Activated CD8-positive, alpha-beta memory T cell treated with anti-CD3 and anti-CD28 coated beads for 36 hours (primary cell): Measurements from ENCODE around the gene CADM4. TPM values are rescaled to one million over a fixed set of nuclear protein-coding genes. Genes with fewer than 3 reads are reported as not detected.
"Not testable (repeated sequence)": the region's sequence is repeated elsewhere in the genome, so short reads cannot be mapped to it uniquely, and the experiment has no call there.

Source experiments
- CTCF ChIA-PET: fragments of 350-600 bp; sonication (Branson Sonifier 250); formaldehyde crosslinking; loops from one replicate; lab custom pipeline; 2021; ENCODE audit warnings: antibody characterized with exemption; lab: Charles Lee
- POLR2A ChIA-PET: fragments of 350-600 bp; sonication (Branson Sonifier 250); formaldehyde crosslinking; loops from one replicate; lab custom pipeline; 2021; ENCODE audit warnings: antibody characterized with exemption; lab: Charles Lee
- total RNA-seq, 2 experiments: library from RNA; stranded (reverse); gene quantifications; one replicate each; pipeline ENCODE4 v1.2.3, GENCODE V29; 2021

The CADM4 gene
- total RNA-seq, 2 experiments from 2014 or later: 0.17 to 0.48 TPM

DNA sequence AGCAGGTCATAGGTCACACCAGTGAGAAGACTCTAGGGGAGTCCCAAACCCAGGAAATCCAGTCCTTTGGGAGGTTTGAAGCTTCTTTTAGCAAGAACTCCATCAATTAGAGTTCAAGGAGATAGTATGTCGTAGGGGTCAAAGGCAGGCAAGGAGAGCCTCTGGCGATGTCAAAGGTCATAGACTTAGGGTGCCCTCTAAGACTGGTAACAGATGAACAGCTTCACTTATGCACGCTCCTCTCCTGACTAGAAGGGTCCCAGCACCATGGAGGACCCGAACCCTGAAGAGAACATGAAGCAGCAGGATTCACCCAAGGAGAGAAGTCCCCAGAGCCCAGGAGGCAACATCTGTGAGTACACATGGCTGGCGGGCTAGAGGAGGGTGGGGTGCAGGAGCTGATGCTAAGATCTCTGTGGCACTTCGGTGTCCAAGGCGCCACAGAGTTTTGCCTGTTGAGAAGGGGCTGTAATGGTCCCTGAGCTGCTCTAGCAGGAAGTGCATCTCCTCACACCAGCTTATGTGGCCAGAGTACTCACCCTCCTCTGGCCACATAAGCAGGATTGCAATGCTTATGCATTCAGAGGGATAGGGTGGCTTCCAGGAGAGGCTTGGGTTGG, 42.7 kb downstream of the CADM4 start:
- POLR2A ChIA-PET: interaction anchor here (1.2 to 1.5 kb wide), 3 partner anchors 21 to 185 kb away, joined by 3 to 7 read pairs (median 5); partner anchors contain the start of gene XRCC1

DNA sequence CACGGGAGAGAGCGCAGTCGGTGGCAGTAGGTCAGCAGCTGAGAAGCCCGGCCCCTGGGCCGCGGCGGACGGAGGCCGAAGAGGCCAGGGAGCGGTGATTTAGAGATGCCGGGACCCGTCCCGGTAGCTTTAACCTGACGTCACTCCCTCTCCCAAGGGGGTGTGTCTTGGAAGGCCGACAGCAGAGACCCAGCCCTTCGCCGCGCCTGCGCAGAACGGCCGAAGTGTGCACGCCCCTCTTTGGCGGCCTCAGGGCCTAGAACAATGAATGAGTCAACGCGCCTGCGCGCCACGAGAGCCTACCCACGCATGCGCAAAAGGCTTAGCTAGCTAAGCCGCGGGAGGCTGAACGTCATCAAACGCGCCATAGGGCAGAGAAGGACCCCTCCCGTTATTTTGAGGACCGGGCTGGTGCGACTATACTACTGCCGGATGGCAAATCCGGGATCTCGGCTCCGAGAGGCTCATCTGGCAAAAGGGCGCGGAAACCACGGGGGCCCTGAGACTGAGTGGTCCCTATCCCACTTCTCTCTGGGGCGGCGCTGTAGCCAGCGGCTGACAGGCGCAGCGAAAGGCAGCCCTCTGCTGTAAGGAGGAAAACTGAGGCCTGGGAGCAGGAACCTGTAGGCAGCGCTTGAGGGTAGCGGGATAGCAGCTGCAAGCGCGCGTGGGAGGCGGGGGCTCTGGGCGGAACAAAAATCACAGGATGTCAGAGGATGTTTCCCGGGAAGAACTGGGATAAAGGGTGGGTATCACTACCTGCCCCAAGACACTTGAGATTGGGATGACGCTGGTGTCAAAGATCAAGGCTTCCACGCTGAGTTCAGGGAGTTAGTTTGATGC, 43.4 kb downstream of the CADM4 start, which contains the start of the genes IRGQ and ZNF576:
Gene IRGQ, minus strand, starts transcription at position 136 of the 843 bp plus-strand sequence. CDS start 796 bp downstream, outside the sequence.
Gene ZNF576, plus strand, starts transcription at position 597 of the 843 bp plus-strand sequence. CDS start 514 bp downstream, outside the sequence.
- POLR2A ChIA-PET: interaction anchor here (0.5 to 3.6 kb wide), 9 partner anchors 15 to 185 kb away, joined by 3 to 18 read pairs (median 5); partner anchors contain the start of genes CADM4, PHLDB3, PINLYP and XRCC1
- CTCF ChIA-PET: interaction anchor here (0.7 to 4.0 kb wide), 11 partner anchors 13 to 149 kb away, joined by 3 to 22 read pairs (median 5); partner anchors contain the start of gene PHLDB3

More for the DNA sequence above, 42.7 kb downstream of the CADM4 start:
- CTCF ChIA-PET: interaction anchor here (1.2 to 4.0 kb wide), 5 partner anchors 14 to 71 kb away, joined by 3 to 22 read pairs (median 17); no protein-coding TSS in a partner anchor

DNA sequence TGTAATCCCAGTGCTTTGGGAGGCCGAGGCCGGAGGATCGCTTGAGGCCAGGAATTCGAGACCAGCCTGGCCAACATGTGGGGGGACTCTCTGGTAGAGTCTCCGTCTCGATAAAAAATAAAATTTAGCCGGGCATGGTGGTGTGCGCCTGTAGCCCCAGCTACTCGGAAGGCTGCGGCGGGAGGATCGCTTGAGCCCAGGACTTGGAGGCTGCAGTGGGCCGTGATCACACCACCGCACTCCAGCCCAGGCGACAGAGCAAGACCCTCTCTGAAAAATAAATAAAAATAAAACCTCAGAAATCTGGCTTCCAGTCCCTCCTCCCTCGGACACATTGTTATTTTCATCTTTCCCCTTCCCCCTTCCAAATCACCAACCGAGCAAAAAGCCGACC, 44.0 kb downstream of the CADM4 start:
- ChIA-PET POLR2A (interaction anchor here (0.6 to 3.6 kb wide), 8 partner anchors 14 to 186 kb away, joined by 3 to 18 read pairs (median 5); partner anchors contain the start of genes PHLDB3, PINLYP, XRCC1 and ZNF428), CTCF (interaction anchor here (0.7 to 4.0 kb wide), 12 partner anchors 13 to 162 kb away, joined by 3 to 22 read pairs (median 7); partner anchors contain the start of gene PHLDB3)

DNA sequence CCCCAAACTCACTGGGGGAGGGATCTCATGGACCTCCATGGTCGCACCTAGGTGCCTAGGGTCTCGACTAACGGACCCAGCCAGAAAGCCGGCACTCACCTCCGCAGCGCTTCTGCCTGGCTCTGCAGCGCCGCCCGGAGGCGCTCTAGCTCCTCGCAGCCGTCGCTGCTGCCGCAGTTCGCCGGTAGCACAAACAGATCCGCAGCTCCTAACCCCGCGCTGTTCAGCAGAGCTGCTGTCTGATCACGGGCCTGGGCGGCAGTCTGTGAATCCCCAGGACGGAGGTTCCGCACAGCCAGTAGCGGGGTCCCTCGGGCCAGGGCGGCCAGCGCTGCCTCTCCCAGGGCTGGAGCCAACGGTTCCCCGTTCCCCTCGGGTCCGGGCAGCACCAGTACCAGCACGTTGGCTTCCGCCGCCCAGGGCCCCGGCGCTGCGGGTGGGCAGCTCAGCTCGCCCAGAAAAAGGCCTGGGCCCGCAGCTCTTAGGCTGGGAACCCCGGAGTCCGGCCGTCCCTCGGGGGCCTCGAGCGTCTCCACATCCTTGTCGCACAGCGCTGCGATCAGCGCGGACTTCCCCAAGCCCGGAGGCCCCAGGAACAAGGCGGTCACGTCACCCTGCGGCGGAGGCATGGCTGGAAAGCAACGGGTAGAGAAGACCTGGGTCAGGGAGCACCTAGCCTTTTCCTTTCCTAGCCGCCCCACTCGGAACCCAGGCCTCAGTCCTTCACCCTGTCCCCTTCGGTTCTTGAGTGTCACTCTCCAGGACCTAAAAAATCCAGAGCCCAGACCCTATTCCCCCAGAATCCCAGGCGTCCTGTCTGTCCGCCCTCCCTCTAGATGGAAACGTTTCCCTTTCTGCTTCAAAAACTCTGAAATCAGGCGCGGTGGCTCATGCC, 44.7 kb downstream of the CADM4 start:
- ChIA-PET CTCF (interaction anchor here (0.5 to 4.0 kb wide), 32 partner anchors 9 to 168 kb away, joined by 3 to 27 read pairs (median 4); partner anchors contain the start of genes PHLDB3, PINLYP, XRCC1 and ZNF575), POLR2A (interaction anchor here (0.6 to 3.6 kb wide), 11 partner anchors 13 to 156 kb away, joined by 3 to 18 read pairs (median 5); partner anchors contain the start of genes PHLDB3, PINLYP and XRCC1)

DNA sequence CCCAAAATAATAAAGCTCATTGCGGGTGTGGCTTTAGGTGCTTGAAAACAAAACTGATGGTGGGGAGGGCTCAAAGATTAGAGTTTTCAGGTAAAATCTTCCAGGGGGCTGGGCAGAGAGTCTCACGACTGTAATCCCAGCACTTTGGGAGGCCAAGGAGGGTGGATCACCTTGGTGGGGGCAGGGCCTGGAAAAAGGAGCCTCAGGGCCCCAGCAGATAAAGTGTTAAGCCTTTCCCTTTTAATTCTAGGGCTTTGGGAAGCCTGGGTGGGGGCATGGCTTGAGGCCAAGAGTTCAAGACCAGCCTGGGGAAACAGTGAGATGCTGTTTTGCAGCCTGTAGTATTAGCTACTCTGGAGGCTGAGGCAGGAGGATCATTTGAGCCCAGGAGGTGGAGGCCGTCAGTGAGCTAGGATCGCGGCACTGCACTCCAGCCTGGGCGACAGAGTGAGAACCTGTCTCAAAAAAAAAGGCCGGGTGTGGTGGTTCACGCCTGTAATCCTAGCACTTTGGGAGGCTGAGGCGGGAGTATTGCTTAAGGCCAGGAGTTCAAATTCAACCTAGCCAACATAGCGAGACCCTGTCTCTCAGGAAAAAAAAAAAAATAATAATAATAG, 45.5 kb downstream of the CADM4 start:
- ChIA-PET CTCF (interaction anchor here (0.5 to 4.0 kb wide), 29 partner anchors 9 to 168 kb away, joined by 3 to 27 read pairs (median 5); partner anchors contain the start of genes PHLDB3, PINLYP, XRCC1 and ZNF575), POLR2A (interaction anchor here (0.6 to 3.6 kb wide), 9 partner anchors 13 to 147 kb away, joined by 3 to 18 read pairs (median 5); partner anchors contain the start of gene PHLDB3)

DNA sequence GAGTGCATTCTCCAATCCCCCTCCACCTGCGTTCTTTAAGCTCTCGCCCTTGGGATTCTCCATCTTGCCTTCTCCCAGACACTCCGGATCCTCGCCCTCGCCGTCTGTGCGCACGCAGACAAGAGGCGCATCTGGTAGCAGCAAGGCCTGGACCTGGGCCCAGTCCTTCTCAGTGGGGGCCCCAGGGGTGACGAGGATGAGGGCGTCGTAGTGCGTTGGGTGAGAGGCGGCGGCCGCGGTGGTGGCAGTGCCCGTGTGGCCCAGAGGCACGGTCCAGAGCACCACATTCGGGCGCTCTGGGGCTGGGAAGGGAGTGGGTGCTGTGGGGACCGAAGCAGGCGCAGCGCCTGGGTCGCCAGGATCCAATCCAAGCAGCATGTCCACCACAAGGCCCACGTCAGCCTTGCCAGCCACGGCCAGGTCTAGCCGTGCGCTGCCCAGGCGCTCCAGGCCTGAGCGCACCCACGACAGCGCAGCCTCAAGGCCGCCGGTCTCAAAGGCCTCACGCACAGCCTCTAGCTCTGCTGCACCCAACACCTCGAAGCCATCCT, 46.8 kb downstream of the CADM4 start:
- POLR2A ChIA-PET: interaction anchor here (3.6 kb wide), 1 partner anchor 11 kb away, joined by 18 read pairs; no protein-coding TSS in a partner anchor

DNA sequence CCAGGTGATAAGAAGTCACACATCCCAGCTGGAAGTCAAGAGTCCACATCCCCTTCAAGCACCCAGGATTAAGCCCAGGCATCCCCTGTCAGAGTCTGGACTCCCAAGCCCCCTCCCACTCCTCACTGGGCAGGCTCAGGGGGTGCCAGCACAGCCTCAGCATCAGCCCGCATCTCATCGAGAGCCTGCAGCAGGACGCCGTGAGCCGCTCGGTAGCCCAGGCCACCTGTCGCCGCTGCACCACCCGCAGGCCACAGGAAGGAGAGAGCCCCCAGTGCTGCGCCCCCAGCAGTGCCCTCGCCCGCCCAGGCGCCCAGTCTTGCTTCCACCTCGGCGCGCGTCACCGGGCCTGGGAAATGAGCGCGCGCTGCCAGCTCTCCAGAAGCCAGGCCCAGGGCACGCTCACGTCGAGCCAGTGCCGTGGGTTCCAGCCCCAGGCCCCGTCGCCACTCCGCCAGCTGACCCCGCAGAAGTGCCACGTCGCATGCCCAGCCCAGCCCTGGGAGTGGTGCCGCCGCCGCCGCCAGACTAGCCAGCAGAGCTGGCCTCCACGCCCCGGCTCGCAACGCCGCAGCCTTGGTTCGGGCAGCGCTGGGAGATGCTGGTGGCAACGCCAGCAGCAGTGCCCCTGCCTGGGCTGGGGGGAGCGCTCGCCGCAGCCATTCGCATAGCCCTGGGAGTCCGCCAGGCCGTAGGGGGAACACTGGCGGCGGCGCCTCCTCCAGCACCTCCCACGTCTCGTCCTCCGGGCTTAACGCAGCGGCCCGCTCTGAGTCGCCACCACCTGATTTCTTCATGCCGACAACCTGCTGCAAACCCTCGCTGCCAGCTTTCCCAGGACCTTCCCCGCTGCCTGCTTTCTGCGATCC, 47.5 kb downstream of the CADM4 start:
- POLR2A ChIA-PET: no interaction called here
- CTCF ChIA-PET: interaction anchor here (0.7 kb wide), 2 partner anchors 57 to 153 kb away, joined by 3 read pairs; no protein-coding TSS in a partner anchor

More for the DNA sequence above, 46.8 kb downstream of the CADM4 start:
- CTCF ChIA-PET: interaction anchor here (0.7 to 2.3 kb wide), 5 partner anchors 24 to 154 kb away, joined by 3 to 27 read pairs (median 5); no protein-coding TSS in a partner anchor

DNA sequence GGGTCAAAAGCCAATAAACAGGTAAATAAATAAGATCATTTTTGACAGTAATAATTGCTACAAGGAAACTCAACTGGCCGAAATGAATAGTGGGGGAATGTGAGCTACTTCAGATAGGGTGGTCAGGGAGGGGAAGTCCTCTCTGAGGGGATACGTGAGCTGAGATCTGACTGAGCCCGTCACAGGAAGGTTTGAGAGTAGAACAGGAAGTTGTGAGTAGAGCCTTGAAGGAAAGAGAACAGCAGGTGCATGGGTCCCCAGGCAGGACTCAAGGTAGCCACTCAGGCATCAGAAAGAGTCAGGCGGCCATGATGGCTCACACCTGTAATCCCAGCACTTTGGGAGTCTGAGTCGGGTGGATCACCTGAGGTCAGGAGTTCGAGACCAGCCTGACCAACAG, 50.0 kb downstream of the CADM4 start:
- POLR2A ChIA-PET: no interaction called here
- CTCF ChIA-PET: no interaction called here

DNA sequence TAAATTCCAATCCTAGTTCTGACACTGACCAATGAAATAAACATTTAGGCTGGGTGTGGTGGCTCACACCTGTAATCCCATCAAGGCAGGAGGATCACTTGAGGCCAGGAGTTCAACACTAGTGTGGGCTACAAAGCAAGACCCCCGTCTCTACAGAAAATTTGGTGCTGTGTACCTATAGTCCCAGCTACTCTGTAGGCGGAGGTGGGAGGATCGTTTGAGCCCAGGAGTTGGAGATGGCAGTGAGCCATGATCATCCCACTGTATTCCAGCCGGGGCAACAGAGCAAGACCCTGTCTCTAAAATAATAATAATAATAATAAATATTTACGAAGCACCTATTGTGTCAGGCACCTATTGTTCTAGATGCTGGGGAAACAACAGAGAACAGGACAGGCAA, 50.4 kb downstream of the CADM4 start:
- POLR2A ChIA-PET: interaction anchor here (0.6 kb wide), 1 partner anchor 59 kb away, joined by 3 read pairs; no protein-coding TSS in a partner anchor
- CTCF ChIA-PET: interaction anchor here (0.7 to 1.4 kb wide), 2 partner anchors 10 to 14 kb away, joined by 3 to 4 read pairs; partner anchors contain the start of gene XRCC1

DNA sequence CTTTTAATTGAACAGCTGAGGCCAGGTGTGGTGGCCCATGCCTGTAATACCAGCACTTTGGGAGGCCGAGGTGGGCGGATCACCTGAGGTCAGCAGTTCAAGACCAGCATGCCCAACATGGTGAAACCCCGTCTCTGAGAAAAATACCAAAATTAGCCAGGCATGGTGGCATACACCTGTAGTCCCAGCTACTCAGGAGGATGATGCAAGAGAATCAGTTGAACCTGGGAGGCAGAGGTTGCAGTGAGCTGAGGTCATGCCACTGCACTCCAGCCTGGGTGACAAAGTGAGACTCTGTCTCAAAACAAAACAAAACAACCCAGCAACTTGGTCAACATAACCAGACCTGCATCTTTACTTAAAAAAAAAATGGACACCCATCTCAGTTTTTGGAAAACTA, 52.6 kb downstream of the CADM4 start:
- POLR2A ChIA-PET: interaction anchor here (0.6 kb wide), 1 partner anchor 111 kb away, joined by 3 read pairs; no protein-coding TSS in a partner anchor
- CTCF ChIA-PET: not testable (repeated sequence)

DNA sequence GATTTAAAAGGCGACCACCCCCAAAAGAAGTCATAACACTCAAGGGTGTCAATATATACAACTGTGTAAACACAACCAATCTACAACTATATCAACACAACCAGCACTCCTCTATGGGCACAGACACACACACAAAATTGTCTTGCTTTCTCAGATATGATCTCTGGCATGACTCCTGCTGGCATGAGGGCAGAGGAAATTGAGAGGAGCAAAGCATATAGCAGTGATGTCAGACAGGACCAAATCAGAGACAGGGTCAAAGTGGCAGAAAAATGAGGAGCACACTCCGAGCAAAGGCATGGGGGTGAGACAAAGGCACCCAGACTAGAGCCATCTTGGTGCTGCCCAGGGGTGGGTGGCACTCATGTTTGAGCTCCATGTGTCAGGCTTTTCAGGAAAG, 53.3 kb downstream of the CADM4 start:
- CTCF ChIA-PET: no interaction called here

DNA sequence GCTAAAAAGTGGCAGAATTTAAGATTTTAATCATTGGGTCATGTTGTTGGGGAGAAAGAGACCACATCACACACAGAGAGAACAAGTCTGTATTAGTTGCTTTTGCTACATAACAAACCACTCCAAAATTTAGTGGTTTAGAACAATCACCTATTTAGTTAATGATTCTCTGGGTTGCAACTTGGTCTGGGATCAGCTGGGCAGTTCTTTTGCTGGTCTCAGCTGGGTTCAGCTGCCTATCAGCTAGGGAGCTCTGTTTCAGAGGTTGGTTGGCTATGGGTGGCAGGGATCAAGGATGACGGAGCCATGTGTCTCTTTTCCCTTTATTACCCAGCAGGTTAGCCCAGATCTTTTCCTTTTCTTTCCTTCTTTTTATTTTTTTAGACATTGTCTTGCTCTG, 55.2 kb downstream of the CADM4 start:
- CTCF ChIA-PET: interaction anchor here (0.6 to 3.9 kb wide), 3 partner anchors 11 to 56 kb away, joined by 3 to 22 read pairs (median 4); partner anchors contain the start of genes IRGQ and ZNF576
- POLR2A ChIA-PET: interaction anchor here (0.6 kb wide), 1 partner anchor 140 kb away, joined by 5 read pairs; no protein-coding TSS in a partner anchor

More for the DNA sequence above, 53.3 kb downstream of the CADM4 start:
- POLR2A ChIA-PET: no interaction called here

DNA sequence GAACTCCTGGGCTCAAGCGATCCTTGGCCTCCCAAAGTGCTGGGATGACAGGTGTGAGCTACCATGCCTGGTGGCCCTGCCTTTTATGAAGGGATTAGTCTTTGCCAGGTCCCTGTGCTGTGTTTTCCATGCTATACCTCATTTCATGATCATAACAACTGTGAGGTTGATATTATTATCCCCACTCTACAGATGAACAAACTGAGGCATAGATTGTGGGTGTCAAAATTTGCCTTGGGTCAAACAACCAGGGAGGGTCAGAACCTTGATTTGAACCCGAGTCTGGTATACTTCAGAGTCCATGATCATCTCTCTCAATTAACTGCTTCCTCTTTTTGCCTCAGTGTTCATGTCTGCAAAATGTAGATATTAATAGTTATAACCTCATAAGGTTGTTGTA, 57.2 kb downstream of the CADM4 start:
- ChIA-PET CTCF (interaction anchor here (3.9 kb wide), 1 partner anchor 13 kb away, joined by 22 read pairs; the partner anchor contains the start of genes IRGQ and ZNF576), POLR2A (interaction anchor here (3.9 kb wide), 1 partner anchor 12 kb away, joined by 18 read pairs; the partner anchor contains the start of genes IRGQ and ZNF576)

DNA sequence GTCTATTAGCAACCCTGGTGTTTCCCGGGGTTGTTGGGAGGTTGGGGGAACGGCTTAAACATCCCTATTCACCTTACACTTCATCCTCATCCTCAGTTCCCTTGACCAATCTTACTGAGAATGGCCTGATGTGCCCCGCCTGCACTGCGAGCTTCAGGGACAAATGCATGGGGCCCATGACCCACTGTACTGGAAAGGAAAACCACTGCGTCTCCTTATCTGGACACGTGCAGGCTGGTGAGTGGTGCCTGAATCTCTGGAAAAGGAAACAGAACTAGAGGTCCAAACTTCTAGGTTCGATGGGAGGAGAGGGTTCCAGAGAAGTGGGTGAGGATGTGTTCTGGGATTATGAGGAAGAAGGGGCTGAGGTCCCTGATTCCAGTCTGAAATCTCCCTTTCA, 58.2 kb downstream of the CADM4 start:
- POLR2A ChIA-PET: interaction anchor here (3.9 kb wide), 1 partner anchor 13 kb away, joined by 18 read pairs; the partner anchor contains the start of genes IRGQ and ZNF576

DNA sequence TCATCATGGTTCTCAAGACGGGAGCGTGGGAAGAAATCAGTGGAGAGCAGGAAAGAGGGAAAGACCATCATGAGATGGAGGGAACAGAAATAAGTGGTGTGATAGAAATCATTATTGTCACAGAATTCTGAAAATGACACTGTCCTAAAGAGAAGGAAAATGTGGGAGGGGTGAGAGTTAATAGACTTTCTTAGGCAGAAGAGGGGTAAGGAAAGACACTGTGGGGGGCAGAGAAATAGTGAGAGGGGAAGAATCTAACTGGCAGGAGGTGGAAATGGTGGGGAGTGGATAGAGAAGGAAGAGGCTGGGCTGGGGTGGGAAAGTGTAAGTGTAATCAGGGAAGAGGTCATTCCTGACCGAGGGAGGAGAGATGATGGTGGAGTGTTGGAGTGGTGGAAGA, 60.9 kb downstream of the CADM4 start:
- ChIA-PET CTCF (interaction anchor here (1.2 to 4.2 kb wide), 3 partner anchors 10 to 50 kb away, joined by 3 to 18 read pairs (median 4); partner anchors contain the start of genes IRGQ and ZNF576), POLR2A (interaction anchor here (0.6 kb wide), 1 partner anchor 26 kb away, joined by 4 read pairs; no protein-coding TSS in a partner anchor)

More for the DNA sequence above, 58.2 kb downstream of the CADM4 start:
- CTCF ChIA-PET: interaction anchor here (1.7 to 3.9 kb wide), 2 partner anchors 14 to 25 kb away, joined by 4 to 22 read pairs; partner anchors contain the start of genes IRGQ and ZNF576
